OCI-LY3 (cell line): Measurements from ENCODE around the gene PTGS1.

Experiments used
- CTCF ChIP-seq: fragments of 200-600, 300-600 bp; sonication (generic); IDR thresholded peaks from 2 replicates; pipeline ENCODE4 v1.5.1; 2014; ENCODE audit warnings: antibody characterized with exemption, low read length, low read depth
- EZH2phosphoT487 ChIP-seq: fragments of 200-600 bp; shearing (Covaris generic); IDR thresholded peaks from 2 replicates; pipeline ENCODE4 v1.6.1; 2018; ENCODE audit warnings: antibody characterized with exemption, mixed run types, low read depth

GRCh38 chr9:122420315-122420714 lies 49.5 kb downstream of the PTGS1 start:
- TF ChIP-seq CTCF (no peak), EZH2phosphoT487 (no peak)
